Lung (tissue), 12 donors: ENCODE measurements around the gene ARHGAP22. TPM values are rescaled to one million over a fixed set of nuclear protein-coding genes. Genes with fewer than 3 reads are reported as not detected.

Experiments
- ATAC-seq: fragments of 200-7000 bp; cut with Tn5 transposase; one replicate; pipeline ENCODE4 v1.9.1; 2020; ENCODE audit warnings: moderate number of reproducible peaks; ENCODE audit not compliant: insufficient read depth, low FRiP score
- DNase-seq, 3 donors: peaks; one replicate each; pipeline ENCODE4 v3.0.0-alpha.2; 2013 to 2017
- H3K27ac ChIP-seq, 2 donors: one replicate each; pipeline ENCODE4 v1.5.1; 2013; ENCODE audit warnings: mild to moderate bottlenecking in 2 of 2, moderate library complexity in 2 of 2, control low read depth in 1 of 2, inconsistent platforms in 1 of 2, low read depth in 1 of 2, low read length in 1 of 2
- H3K27me3 ChIP-seq, 3 donors: one replicate each; pipeline ENCODE4 v1.5.1; 2013; ENCODE audit warnings: low read length in 2 of 3; ENCODE audit not compliant: control insufficient read depth in 3 of 3, insufficient read depth in 3 of 3
- H3K36me3 ChIP-seq, 4 donors: one replicate each; pipeline ENCODE4 v1.5.1; 2013; ENCODE audit warnings: low read length in 4 of 4, mild to moderate bottlenecking in 1 of 4, moderate library complexity in 1 of 4; ENCODE audit not compliant: control insufficient read depth in 4 of 4, insufficient read depth in 4 of 4
- H3K4me1 ChIP-seq, 5 donors: one replicate each; pipeline ENCODE4 v1.5.1; 2013; ENCODE audit warnings: low read length in 5 of 5, mild to moderate bottlenecking in 2 of 5, moderate library complexity in 1 of 5; ENCODE audit not compliant: control insufficient read depth in 5 of 5, insufficient read depth in 5 of 5
- H3K4me3 ChIP-seq: one replicate; pipeline ENCODE4 v1.5.1; 2013; ENCODE audit warnings: mild to moderate bottlenecking, control low read depth, moderate library complexity
- H3K9ac ChIP-seq, 2 donors: one replicate each; pipeline ENCODE4 v1.5.1; 2013; ENCODE audit warnings: low read length in 2 of 2, control low read depth in 1 of 2; ENCODE audit not compliant: insufficient read depth in 1 of 2
- H3K9me3 ChIP-seq, 4 donors: one replicate each; pipeline ENCODE4 v1.5.1; 2013; ENCODE audit warnings: low read length in 3 of 4, mild to moderate bottlenecking in 1 of 4, moderate library complexity in 1 of 4; ENCODE audit not compliant: control insufficient read depth in 4 of 4, insufficient read depth in 3 of 4
- WGBS, 2 donors: extraction: QIAGEN DNeasy Blood & Tissue Kit; methylation state at CpG; one replicate each; pipeline ENCODE4 v1.1.7; 2013; 5-methylcytosine and 5-hydroxymethylcytosine counted together
- polyA plus RNA-seq, 2 donors: library from polyadenylated mRNA; stranded (reverse); fragments of 200-250 nt; gene quantifications; one replicate each; pipeline ENCODE4 v1.2.1, GENCODE V29; 2013
- total RNA-seq, 2 donors: library from RNA; depleted of rRNA in 1 of 2; stranded (reverse); fragments of >200 nt in 1 of 2; gene quantifications; one replicate each; pipeline ENCODE4 v1.2.1, GENCODE V29; 2014 to 2021
- TF ChIP-seq, protein P1 (sequence below): IDR thresholded peaks from 2 replicates; pipeline ENCODE4 v1.5.1; 2012; ENCODE audit warnings: mild to moderate bottlenecking; ENCODE audit errors: control extremely low read depth, extremely low read depth
- donor health status: control.
- donor health status: control.
- donor health status: Bipolar disorder and iron deficiency.
- donor health status: healthy.
- donor health status: DM: yes; HTN: yes; CAD: no.

The ARHGAP22 gene
- total and polyA plus RNA-seq, 4 donors, result 3.2 to 6.9 (median 4.1) TPM

DNA sequence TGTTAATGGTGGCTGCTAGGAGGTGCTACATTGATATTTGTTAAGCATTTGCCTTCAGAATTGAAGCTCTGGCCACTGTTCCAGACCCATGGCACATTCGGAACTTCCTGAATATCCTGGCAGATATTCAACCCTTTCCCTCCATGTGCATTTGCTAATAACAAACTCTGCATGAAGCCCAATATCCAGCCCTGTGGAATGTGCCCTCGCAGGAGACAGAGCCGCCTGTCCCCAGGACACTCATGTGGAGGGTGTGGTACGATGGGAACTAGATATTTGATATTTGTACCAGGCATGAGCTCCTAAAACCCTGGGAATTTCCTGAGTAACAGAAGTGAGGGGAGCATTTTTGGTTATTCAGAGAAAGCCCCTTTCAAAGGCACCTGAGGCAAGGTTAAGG is 21.6 kb upstream of the ARHGAP22 start:
- Histone ChIP-seq H3K36me3 (no peaks in the 10 kb centered on the region), H3K27me3 (no peaks in the 10 kb centered on the region), H3K9me3 (no peaks in the 10 kb centered on the region), H3K4me1 (peaks cover 0 to 3% (median 0%) of the 10 kb centered on the region in 5 donors), H3K27ac (no peak overlapping the region), H3K4me3 (no peak overlapping the region), H3K9ac (no peak overlapping the region)
- 76 to 95% methylated on average over 4 of the region's 4 CpGs for WGBS, 2 donors
- TF ChIP-seq, protein P1, sequence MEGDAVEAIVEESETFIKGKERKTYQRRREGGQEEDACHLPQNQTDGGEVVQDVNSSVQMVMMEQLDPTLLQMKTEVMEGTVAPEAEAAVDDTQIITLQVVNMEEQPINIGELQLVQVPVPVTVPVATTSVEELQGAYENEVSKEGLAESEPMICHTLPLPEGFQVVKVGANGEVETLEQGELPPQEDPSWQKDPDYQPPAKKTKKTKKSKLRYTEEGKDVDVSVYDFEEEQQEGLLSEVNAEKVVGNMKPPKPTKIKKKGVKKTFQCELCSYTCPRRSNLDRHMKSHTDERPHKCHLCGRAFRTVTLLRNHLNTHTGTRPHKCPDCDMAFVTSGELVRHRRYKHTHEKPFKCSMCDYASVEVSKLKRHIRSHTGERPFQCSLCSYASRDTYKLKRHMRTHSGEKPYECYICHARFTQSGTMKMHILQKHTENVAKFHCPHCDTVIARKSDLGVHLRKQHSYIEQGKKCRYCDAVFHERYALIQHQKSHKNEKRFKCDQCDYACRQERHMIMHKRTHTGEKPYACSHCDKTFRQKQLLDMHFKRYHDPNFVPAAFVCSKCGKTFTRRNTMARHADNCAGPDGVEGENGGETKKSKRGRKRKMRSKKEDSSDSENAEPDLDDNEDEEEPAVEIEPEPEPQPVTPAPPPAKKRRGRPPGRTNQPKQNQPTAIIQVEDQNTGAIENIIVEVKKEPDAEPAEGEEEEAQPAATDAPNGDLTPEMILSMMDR, result no peak
- DNase-seq (no peak), ATAC-seq (no peak)

DNA sequence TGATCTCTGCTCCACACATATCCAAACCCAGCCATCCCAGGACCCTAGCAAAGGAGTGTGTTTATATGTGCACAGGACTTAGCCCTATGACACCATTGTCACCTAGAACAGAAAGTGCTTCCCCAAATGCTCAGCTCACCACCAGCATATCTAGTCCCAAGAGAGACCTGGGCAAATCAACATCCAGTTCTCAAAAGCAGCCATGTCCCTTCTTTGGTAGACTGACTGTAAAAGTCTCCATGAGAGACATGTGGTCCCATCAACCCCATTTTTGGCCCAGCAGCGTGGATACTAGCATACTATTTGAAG is 20.9 kb upstream of the ARHGAP22 start:
- ATAC-seq (no peak), DNase-seq (no peak)
- no peak overlapping the region for H3K9ac ChIP-seq
- 82 to 97% methylated on average over 1 of the region's 1 CpG for WGBS, 2 donors
- TF ChIP-seq, protein P1, result no peak
- H3K36me3 ChIP-seq, result no peaks in the 10 kb centered on the region
- H3K27me3 ChIP-seq, result no peaks in the 10 kb centered on the region
- no peak overlapping the region for H3K27ac ChIP-seq
- peaks cover 0 to 3% (median 0%) of the 10 kb centered on the region in 5 donors for H3K4me1 ChIP-seq
- no peaks in the 10 kb centered on the region for H3K9me3 ChIP-seq
- H3K4me3 ChIP-seq, result no peak overlapping the region

DNA sequence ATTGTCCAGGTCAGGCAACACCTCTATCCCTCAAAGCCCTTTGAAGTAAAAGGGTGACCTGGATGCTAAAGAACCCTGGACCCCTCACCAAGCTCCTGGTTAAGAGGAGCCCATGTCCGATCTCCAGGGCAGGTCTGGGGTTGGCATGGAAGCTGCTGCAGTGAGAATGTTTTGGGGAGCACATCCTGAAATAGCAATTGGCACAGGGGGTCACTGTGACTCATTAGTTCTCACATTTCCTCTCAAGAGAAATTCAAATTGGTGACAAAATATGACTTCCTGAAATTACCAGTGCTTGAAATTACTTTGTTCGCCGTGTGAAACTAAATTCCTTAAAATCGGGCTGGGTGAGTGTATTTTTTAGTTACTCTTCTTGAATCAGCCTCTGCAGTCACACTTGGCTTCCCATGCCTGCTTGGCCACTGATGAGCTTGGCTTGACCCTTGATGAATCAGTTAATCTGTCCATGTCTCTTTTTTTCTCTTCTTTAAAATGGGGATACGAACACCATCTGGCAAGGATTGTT is 18.8 kb upstream of the ARHGAP22 start:
- H3K9ac ChIP-seq, result no peak overlapping the region
- 38 to 50% methylated on average over 5 of the region's 5 CpGs for WGBS, 2 donors
- H3K9me3 ChIP-seq, result no peaks in the 10 kb centered on the region
- no peaks in the 10 kb centered on the region for H3K36me3 ChIP-seq
- DNase-seq (no peak), ATAC-seq (no peak)
- TF ChIP-seq, protein P1, result no peak
- H3K4me1 ChIP-seq, result peaks cover 0 to 3% (median 0%) of the 10 kb centered on the region in 5 donors
- H3K27me3 ChIP-seq, result no peaks in the 10 kb centered on the region
- H3K4me3 ChIP-seq, result no peak overlapping the region
- no peak overlapping the region for H3K27ac ChIP-seq

DNA sequence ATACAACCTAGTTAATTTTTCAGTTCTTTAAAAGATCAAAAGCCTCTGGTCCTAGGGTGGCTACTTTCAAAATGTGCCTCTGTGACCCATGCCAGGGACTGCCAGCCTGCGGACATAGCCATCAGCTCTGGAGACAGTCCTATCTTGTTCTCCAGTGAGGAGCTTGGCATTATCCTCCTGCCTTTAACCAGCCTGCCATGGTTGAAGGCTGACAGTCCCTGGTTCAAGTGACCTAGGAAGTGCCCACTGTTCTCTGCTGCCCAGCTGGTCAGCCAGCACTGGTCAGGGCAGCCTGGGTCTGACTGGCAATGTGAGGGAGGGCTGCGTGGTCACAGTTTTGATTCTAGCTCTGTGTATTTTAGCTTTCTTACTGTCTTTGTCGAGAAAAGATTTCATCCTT is 18.1 kb upstream of the ARHGAP22 start:
- WGBS, 2 donors, result 93 to 95% methylated on average over 3 of the region's 3 CpGs
- Histone ChIP-seq H3K9me3 (no peaks in the 10 kb centered on the region), H3K27ac (no peak overlapping the region), H3K36me3 (no peaks in the 10 kb centered on the region), H3K9ac (no peak overlapping the region), H3K4me1 (peaks cover 0 to 3% (median 0%) of the 10 kb centered on the region in 5 donors), H3K4me3 (no peak overlapping the region), H3K27me3 (no peaks in the 10 kb centered on the region)
- TF ChIP-seq, protein P1, result no peak
- DNase-seq (no peak), ATAC-seq (no peak)
